ENCODE data around the gene EML1. TPM values are rescaled to one million over a fixed set of nuclear protein-coding genes. Genes with fewer than 3 reads are reported as not detected.
A peak's percentile ranks its signal among the peaks of the same experiment; 100 is the strongest.

Gene EML1
- total RNA-seq, 1 experiment from 2014 or later = 16.1 TPM

- ATAC-seq = no peak
- ChIA-PET POLR2A (no interaction called here), CTCF (no interaction called here)
- Mint-ChIP-seq H3K36me3 (no peaks in the 10 kb centered on the region), H3K4me1 (peaks cover 22% of the 10 kb centered on the region), H3K27ac (no peak overlapping the region), H3K27me3 (ENCODE audit: low read depth) (peaks cover 20% of the 10 kb centered on the region), H3K9me3 (no peaks in the 10 kb centered on the region), H3K4me3 (peak overlapping the region; percentile 70)
- TF ChIP-seq RORB (CRISPR knock-in tag; IDR thresholded peaks at IDR 0.05) (no peak), JUN (CRISPR knock-in tag; IDR thresholded peaks at IDR 0.05) (no peak), CBFB (CRISPR knock-in tag; IDR thresholded peaks at IDR 0.05; ENCODE audit: low read depth) (no peak), HMGA2 (CRISPR knock-in tag; IDR thresholded peaks at IDR 0.05) (no peak), MYBL2 (CRISPR knock-in tag; IDR thresholded peaks at IDR 0.05) (no peak), ZNF532 (CRISPR knock-in tag; IDR thresholded peaks at IDR 0.05; ENCODE audit: borderline replicate concordance) (no peak), HMGXB4 (CRISPR knock-in tag; IDR thresholded peaks at IDR 0.05) (no peak), ZNF512 (CRISPR knock-in tag; IDR thresholded peaks at IDR 0.05; ENCODE audit: borderline replicate concordance) (no peak), IRF2 (CRISPR knock-in tag; IDR thresholded peaks at IDR 0.05; ENCODE audit: borderline replicate concordance, low read depth) (no peak), ZBTB43 (CRISPR knock-in tag; IDR thresholded peaks at IDR 0.05) (no peak), E2F4 (CRISPR knock-in tag; IDR thresholded peaks at IDR 0.05; ENCODE audit: borderline replicate concordance, low read depth) (no peak), AR (CRISPR knock-in tag; IDR thresholded peaks at IDR 0.05) (no peak), NFE2L1 (CRISPR knock-in tag; IDR thresholded peaks at IDR 0.05) (no peak), CDX4 (CRISPR knock-in tag; IDR thresholded peaks at IDR 0.05; ENCODE audit: borderline replicate concordance) (no peak), ZNF138 (CRISPR knock-in tag; conservative IDR thresholded peaks at IDR 0.05) (no peak)
- no peak for DNase-seq (ENCODE audit: low spot score)
These were observed 1.1 kb downstream of the EML1 start for GRCh38 chr14:99794151-99794780.

Measured in WTC11 (cell line).